IPS-20b (cell line): ENCODE measurements around the gene NCR3LG1.

Experiments used
- H3K27ac ChIP-seq: one replicate; pipeline ENCODE4 v1.5.1; 2013; ENCODE audit warnings: low read length
- H3K27me3 ChIP-seq: 2 replicates; pipeline ENCODE4 v1.6.1; 2013; ENCODE audit warnings: mild to moderate bottlenecking, low read length, inconsistent platforms; ENCODE audit not compliant: insufficient read depth
- H3K36me3 ChIP-seq: 2 replicates; pipeline ENCODE4 v1.6.1; 2013; ENCODE audit warnings: low read depth, mild to moderate bottlenecking, inconsistent platforms, low read length, moderate library complexity; ENCODE audit not compliant: insufficient read depth
- H3K4me1 ChIP-seq: 2 replicates; pipeline ENCODE4 v1.6.1; 2013; ENCODE audit warnings: mild to moderate bottlenecking, control low read depth, inconsistent platforms, low read length, moderate library complexity; ENCODE audit not compliant: insufficient read depth
- H3K4me3 ChIP-seq: 2 replicates; pipeline ENCODE4 v1.5.1; 2013; ENCODE audit warnings: mild to moderate bottlenecking, low read length, inconsistent platforms
- H3K9ac ChIP-seq: 2 replicates; pipeline ENCODE4 v1.6.1; 2013; ENCODE audit warnings: low read depth, mild to moderate bottlenecking, inconsistent platforms, low read length, moderate library complexity
- H3K9me3 ChIP-seq: 2 replicates; pipeline ENCODE4 v1.6.1; 2013; ENCODE audit warnings: mild to moderate bottlenecking, low read depth, low read length, inconsistent platforms; ENCODE audit not compliant: insufficient read depth

The NCR3LG1 gene

GRCh38 chr11:17396598-17397310, 45.2 kb downstream of the NCR3LG1 start:
- no peaks in the 10 kb centered on the region for H3K27me3 ChIP-seq
- no peak overlapping the region for H3K27ac ChIP-seq
- no peak overlapping the region for H3K4me3 ChIP-seq
- no peak overlapping the region for H3K9ac ChIP-seq
- no peaks in the 10 kb centered on the region for H3K36me3 ChIP-seq
- H3K4me1 ChIP-seq, result no peaks in the 10 kb centered on the region
- H3K9me3 ChIP-seq, result no peaks in the 10 kb centered on the region

- Histone ChIP-seq H3K27me3 (no peaks in the 10 kb centered on the region), H3K27ac (no peak overlapping the region), H3K4me1 (no peaks in the 10 kb centered on the region), H3K9me3 (no peaks in the 10 kb centered on the region), H3K36me3 (no peaks in the 10 kb centered on the region), H3K4me3 (no peak overlapping the region), H3K9ac (no peak overlapping the region)
Observed at GRCh38 chr11:17397311-17398002, 45.9 kb downstream of the NCR3LG1 start.

- Histone ChIP-seq H3K27me3 (no peaks in the 10 kb centered on the region), H3K4me1 (no peaks in the 10 kb centered on the region), H3K27ac (no peak overlapping the region), H3K36me3 (no peaks in the 10 kb centered on the region), H3K9ac (no peak overlapping the region), H3K9me3 (no peaks in the 10 kb centered on the region), H3K4me3 (no peak overlapping the region)
Observed at GRCh38 chr11:17399236-17399635, 47.6 kb downstream of the NCR3LG1 start.

- H3K9ac ChIP-seq, result no peak overlapping the region
- H3K36me3 ChIP-seq, result no peaks in the 10 kb centered on the region
- H3K27ac ChIP-seq, result no peak overlapping the region
- H3K4me1 ChIP-seq, result no peaks in the 10 kb centered on the region
- H3K27me3 ChIP-seq, result no peaks in the 10 kb centered on the region
- H3K9me3 ChIP-seq, result no peaks in the 10 kb centered on the region
- H3K4me3 ChIP-seq, result no peak overlapping the region
Observed at GRCh38 chr11:17400048-17400775, 48.6 kb downstream of the NCR3LG1 start.

GRCh38 chr11:17401316-17401715, 49.7 kb downstream of the NCR3LG1 start:
- no peaks in the 10 kb centered on the region for H3K4me1 ChIP-seq
- H3K36me3 ChIP-seq, result no peaks in the 10 kb centered on the region
- H3K9ac ChIP-seq, result no peak overlapping the region
- H3K4me3 ChIP-seq, result no peak overlapping the region
- H3K27ac ChIP-seq, result no peak overlapping the region
- H3K27me3 ChIP-seq, result no peaks in the 10 kb centered on the region
- H3K9me3 ChIP-seq, result no peaks in the 10 kb centered on the region

- Histone ChIP-seq H3K27ac (no peak overlapping the region), H3K27me3 (no peaks in the 10 kb centered on the region), H3K9me3 (no peaks in the 10 kb centered on the region), H3K4me3 (no peak overlapping the region), H3K9ac (no peak overlapping the region), H3K4me1 (no peaks in the 10 kb centered on the region), H3K36me3 (no peaks in the 10 kb centered on the region)
Observed at GRCh38 chr11:17401841-17402240, 50.2 kb downstream of the NCR3LG1 start.

GRCh38 chr11:17402486-17402885, 50.9 kb downstream of the NCR3LG1 start:
- H3K36me3 ChIP-seq, result no peaks in the 10 kb centered on the region
- no peak overlapping the region for H3K27ac ChIP-seq
- H3K9me3 ChIP-seq, result no peaks in the 10 kb centered on the region
- H3K27me3 ChIP-seq, result no peaks in the 10 kb centered on the region
- no peak overlapping the region for H3K4me3 ChIP-seq
- H3K9ac ChIP-seq, result no peak overlapping the region
- no peaks in the 10 kb centered on the region for H3K4me1 ChIP-seq

- Histone ChIP-seq H3K27ac (no peak overlapping the region), H3K4me3 (no peak overlapping the region), H3K4me1 (no peaks in the 10 kb centered on the region), H3K27me3 (no peaks in the 10 kb centered on the region), H3K9me3 (no peaks in the 10 kb centered on the region), H3K36me3 (no peaks in the 10 kb centered on the region), H3K9ac (no peak overlapping the region)
Observed at GRCh38 chr11:17403980-17404759, 52.6 kb downstream of the NCR3LG1 start.

GRCh38 chr11:17405232-17406005, 53.8 kb downstream of the NCR3LG1 start:
- Histone ChIP-seq H3K4me1 (no peaks in the 10 kb centered on the region), H3K27me3 (no peaks in the 10 kb centered on the region), H3K4me3 (no peak overlapping the region), H3K27ac (no peak overlapping the region), H3K36me3 (no peaks in the 10 kb centered on the region), H3K9ac (no peak overlapping the region), H3K9me3 (no peaks in the 10 kb centered on the region)

GRCh38 chr11:17406082-17406817, 54.6 kb downstream of the NCR3LG1 start:
- Histone ChIP-seq H3K36me3 (no peaks in the 10 kb centered on the region), H3K4me1 (no peaks in the 10 kb centered on the region), H3K27me3 (no peaks in the 10 kb centered on the region), H3K27ac (no peak overlapping the region), H3K9me3 (no peaks in the 10 kb centered on the region), H3K4me3 (no peak overlapping the region), H3K9ac (no peak overlapping the region)
